ENCODE measurements around the gene CREM.
"Not testable (repeated sequence)": the region's sequence is repeated elsewhere in the genome, so short reads cannot be mapped to it uniquely, and the experiment has no call there.

Gene CREM

GRCh38 chr10:35208536-35208935, 81.9 kb downstream of the CREM start:
- DNase-seq (peak; percentile 10 to 15 (median 13)), ATAC-seq (replicated peaks) (peak; percentile 83)
- H3K36me3 Mint-ChIP-seq (ENCODE audit: insufficient read depth): peaks cover 14% of the 10 kb centered on the region
- H3K27ac Mint-ChIP-seq: peak overlapping the region; percentile 74 to 89
- no peaks in the 10 kb centered on the region for H3K27me3 Mint-ChIP-seq
- no peaks in the 10 kb centered on the region for H3K9me3 Mint-ChIP-seq
- peaks cover 6 to 10% of the 10 kb centered on the region in 2 donors for H3K4me1 Mint-ChIP-seq (ENCODE audit: low read depth in 2 of 2)
- H3K4me3 Mint-ChIP-seq: peak overlapping the region; percentile 54 to 62

GRCh38 chr10:35208949-35209613, 82.4 kb downstream of the CREM start:
- peaks cover 6 to 10% of the 10 kb centered on the region in 2 donors for H3K4me1 Mint-ChIP-seq (ENCODE audit: low read depth in 2 of 2)
- no peaks in the 10 kb centered on the region for H3K27me3 Mint-ChIP-seq
- ATAC-seq (replicated peaks): peak; percentile 20
- no peak for DNase-seq
- peaks cover 14% of the 10 kb centered on the region for H3K36me3 Mint-ChIP-seq (ENCODE audit: insufficient read depth)
- H3K27ac Mint-ChIP-seq: peak overlapping the region; percentile 74 to 89
- peak overlapping the region; percentile 54 to 62 for H3K4me3 Mint-ChIP-seq
- no peaks in the 10 kb centered on the region for H3K9me3 Mint-ChIP-seq

DNA sequence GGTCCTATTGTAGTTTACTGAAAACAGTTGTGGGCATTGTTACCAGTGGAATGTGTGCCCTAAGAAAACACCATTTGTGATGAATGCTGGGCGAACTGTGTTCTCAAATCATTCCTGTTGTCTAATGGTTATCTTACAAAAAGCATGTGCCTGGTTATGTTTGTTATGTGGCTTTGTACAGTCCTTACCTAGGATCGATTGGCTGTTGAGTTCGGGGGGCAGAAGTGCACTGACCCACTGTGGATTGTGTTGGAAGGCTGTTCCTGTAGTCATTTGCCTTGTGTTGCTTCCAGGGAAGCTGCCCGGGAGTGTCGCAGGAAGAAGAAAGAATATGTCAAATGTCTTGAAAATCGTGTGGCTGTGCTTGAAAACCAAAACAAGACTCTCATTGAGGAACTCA, 84.3 kb downstream of the CREM start:
- no peak overlapping the region for H3K4me3 Mint-ChIP-seq
- no peaks in the 10 kb centered on the region for H3K27me3 Mint-ChIP-seq

DNA sequence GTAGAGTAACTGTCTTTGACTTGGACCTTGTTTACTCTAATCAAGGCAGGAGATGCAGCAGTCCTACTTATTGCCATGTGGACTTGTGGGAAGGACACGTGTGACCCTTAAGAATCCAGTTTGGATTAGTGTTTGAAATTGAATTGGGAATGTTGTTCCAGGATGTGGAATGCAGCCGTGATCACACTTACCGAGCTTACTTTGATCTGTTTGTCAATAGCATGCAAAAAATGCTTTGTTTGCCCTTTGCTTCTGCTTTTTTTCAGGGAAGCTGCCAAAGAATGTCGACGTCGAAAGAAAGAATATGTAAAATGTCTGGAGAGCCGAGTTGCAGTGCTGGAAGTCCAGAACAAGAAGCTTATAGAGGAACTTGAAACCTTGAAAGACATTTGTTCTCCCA, 84.7 kb downstream of the CREM start:
- H3K4me1 Mint-ChIP-seq (ENCODE audit: low read depth in 2 of 2): peaks cover 9 to 10% of the 10 kb centered on the region in 2 donors
- peak overlapping the region in 1 of 2 donors; percentile 74 for H3K27ac Mint-ChIP-seq
- H3K9me3 Mint-ChIP-seq: no peaks in the 10 kb centered on the region
- no peak for DNase-seq
- H3K27me3 Mint-ChIP-seq: no peaks in the 10 kb centered on the region
- H3K4me3 Mint-ChIP-seq: no peak overlapping the region
- no peak for ATAC-seq (replicated peaks)
- peaks cover 10% of the 10 kb centered on the region for H3K36me3 Mint-ChIP-seq (ENCODE audit: insufficient read depth)

More for the DNA sequence above, 84.3 kb downstream of the CREM start:
- Mint-ChIP-seq H3K4me1 (ENCODE audit: low read depth in 2 of 2) (peaks cover 6 to 10% of the 10 kb centered on the region in 2 donors), H3K36me3 (ENCODE audit: insufficient read depth) (peaks cover 10% of the 10 kb centered on the region), H3K9me3 (no peaks in the 10 kb centered on the region), H3K27ac (peak overlapping the region in 1 of 2 donors; percentile 74)
- ATAC-seq (replicated peaks) (no peak), DNase-seq (no peak)

GRCh38 chr10:35212856-35213255, 86.2 kb downstream of the CREM start:
- no peak for DNase-seq
- H3K27ac Mint-ChIP-seq: no peak overlapping the region
- peaks cover 10 to 12% of the 10 kb centered on the region in 2 donors for H3K4me1 Mint-ChIP-seq (ENCODE audit: low read depth in 2 of 2)
- no peak for ATAC-seq (replicated peaks)
- peaks cover 7% of the 10 kb centered on the region for H3K36me3 Mint-ChIP-seq (ENCODE audit: insufficient read depth)
- no peaks in the 10 kb centered on the region for H3K27me3 Mint-ChIP-seq
- H3K9me3 Mint-ChIP-seq: no peaks in the 10 kb centered on the region
- no peak overlapping the region for H3K4me3 Mint-ChIP-seq

DNA sequence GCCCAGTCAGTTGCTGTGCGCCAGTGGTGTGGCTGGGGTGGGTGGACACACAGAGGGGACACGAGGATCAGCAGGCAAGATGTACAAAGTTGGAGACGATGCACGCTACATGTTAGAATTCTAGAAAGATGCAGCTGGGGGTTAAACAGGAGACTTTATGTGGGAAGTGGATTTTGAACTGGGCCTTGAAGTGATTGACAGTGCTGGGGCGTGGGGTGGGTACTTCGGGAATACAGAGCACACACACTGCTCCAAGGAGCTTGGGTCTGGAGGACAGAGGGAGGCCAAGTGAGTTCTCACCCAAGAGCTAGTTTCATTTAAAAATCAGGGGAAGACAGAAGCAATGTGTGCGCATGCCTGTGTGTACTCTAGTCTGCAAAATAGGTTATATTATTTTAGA, 87.1 kb downstream of the CREM start:
- DNase-seq (no peak), ATAC-seq (replicated peaks) (no peak)
- peaks cover 10% of the 10 kb centered on the region for H3K36me3 Mint-ChIP-seq (ENCODE audit: insufficient read depth)
- H3K9me3 Mint-ChIP-seq: no peaks in the 10 kb centered on the region
- H3K27ac Mint-ChIP-seq: peak overlapping the region; percentile 44 to 76
- H3K4me3 Mint-ChIP-seq: no peak overlapping the region
- H3K4me1 Mint-ChIP-seq (ENCODE audit: low read depth in 2 of 2): peaks cover 12 to 16% of the 10 kb centered on the region in 2 donors
- H3K27me3 Mint-ChIP-seq: peaks cover 6% of the 10 kb centered on the region in 2 donors

DNA sequence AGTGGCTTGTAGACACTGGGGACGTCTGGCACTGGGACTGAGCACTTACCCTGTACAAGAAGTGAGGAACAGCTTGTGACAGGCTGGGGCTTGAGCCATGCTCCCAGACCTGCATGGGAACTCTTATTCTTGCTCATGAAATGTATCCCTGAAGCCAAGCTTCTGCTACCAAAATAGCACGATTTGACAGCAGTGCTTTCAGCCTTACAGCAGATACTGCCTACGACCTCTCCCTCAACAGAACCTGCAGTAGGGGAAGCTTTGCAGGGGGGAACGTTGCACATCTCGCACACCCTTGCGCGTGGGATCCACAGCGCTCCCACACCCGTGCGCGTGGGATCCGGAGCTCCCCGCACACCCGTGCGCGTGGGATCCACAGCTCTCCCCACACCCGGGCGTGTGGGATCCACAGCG, 88.0 kb downstream of the CREM start:
- H3K4me3 Mint-ChIP-seq: no peak overlapping the region
- H3K36me3 Mint-ChIP-seq (ENCODE audit: insufficient read depth): peaks cover 15% of the 10 kb centered on the region
- peaks cover 7 to 9% of the 10 kb centered on the region in 2 donors for H3K27me3 Mint-ChIP-seq
- ATAC-seq (replicated peaks) (no peak), DNase-seq (no peak)
- H3K4me1 Mint-ChIP-seq (ENCODE audit: low read depth in 2 of 2): peaks cover 7 to 14% of the 10 kb centered on the region in 2 donors
- H3K9me3 Mint-ChIP-seq: no peaks in the 10 kb centered on the region
- no peak overlapping the region for H3K27ac Mint-ChIP-seq

GRCh38 chr10:35215107-35215506, 88.5 kb downstream of the CREM start:
- DNase-seq (no peak), ATAC-seq (replicated peaks) (no peak)
- Mint-ChIP-seq H3K4me3 (no peak overlapping the region), H3K4me1 (ENCODE audit: low read depth in 2 of 2) (peaks cover 7 to 14% of the 10 kb centered on the region in 2 donors), H3K27ac (no peak overlapping the region), H3K9me3 (no peaks in the 10 kb centered on the region), H3K36me3 (ENCODE audit: insufficient read depth) (peaks cover 15% of the 10 kb centered on the region), H3K27me3 (peaks cover 7 to 9% of the 10 kb centered on the region in 2 donors)

GRCh38 chr10:35216303-35216905, 89.8 kb downstream of the CREM start:
- Mint-ChIP-seq H3K4me1 (ENCODE audit: low read depth in 2 of 2) (peaks cover 7 to 14% of the 10 kb centered on the region in 2 donors), H3K27ac (peak overlapping the region; percentile 35 to 84), H3K9me3 (no peaks in the 10 kb centered on the region), H3K4me3 (peak overlapping the region in 1 of 2 donors; percentile 36), H3K36me3 (ENCODE audit: insufficient read depth) (peaks cover 11% of the 10 kb centered on the region), H3K27me3 (peaks cover 7 to 9% of the 10 kb centered on the region in 2 donors)
- no peak for DNase-seq
- peak; percentile 49 for ATAC-seq (replicated peaks)

GRCh38 chr10:35216956-35217355, 90.3 kb downstream of the CREM start:
- H3K27me3 Mint-ChIP-seq: not testable (repeated sequence)
- Mint-ChIP-seq H3K27ac (peak overlapping the region; percentile 35 to 84), H3K36me3 (ENCODE audit: insufficient read depth) (peaks cover 11% of the 10 kb centered on the region)

DNA sequence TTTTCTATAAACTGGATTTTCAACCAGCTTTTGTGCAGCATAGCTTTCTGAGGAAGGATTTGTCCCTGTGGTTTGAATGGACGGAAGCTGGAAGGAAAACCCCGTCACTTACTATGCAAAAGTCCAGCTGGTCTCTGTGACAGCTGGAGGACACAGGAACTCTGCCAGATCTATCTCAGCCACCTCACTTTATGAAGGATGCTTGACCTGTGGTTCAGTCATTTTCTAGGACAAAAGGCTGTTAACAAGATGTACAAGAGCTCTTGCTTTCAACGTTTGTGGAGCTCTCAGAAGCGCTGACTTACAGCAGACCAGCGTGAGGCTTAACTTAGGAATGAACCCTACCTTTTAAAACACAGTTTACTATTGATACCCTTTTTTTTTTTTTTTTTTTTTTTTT, 90.8 kb downstream of the CREM start:
- peaks cover 7 to 9% of the 10 kb centered on the region in 2 donors for H3K27me3 Mint-ChIP-seq
- H3K9me3 Mint-ChIP-seq: no peaks in the 10 kb centered on the region
- peak overlapping the region; percentile 35 to 87 for H3K27ac Mint-ChIP-seq
- ATAC-seq (replicated peaks) (no peak), DNase-seq (no peak)
- H3K4me3 Mint-ChIP-seq: no peak overlapping the region
- H3K4me1 Mint-ChIP-seq (ENCODE audit: low read depth in 2 of 2): peaks cover 7 to 14% of the 10 kb centered on the region in 2 donors
- H3K36me3 Mint-ChIP-seq (ENCODE audit: insufficient read depth): peaks cover 11% of the 10 kb centered on the region

More at GRCh38 chr10:35216956-35217355, 90.3 kb downstream of the CREM start:
- H3K4me3 Mint-ChIP-seq; ATAC-seq (replicated peaks); H3K9me3 Mint-ChIP-seq; DNase-seq: not testable (repeated sequence)
- peaks cover 7 to 14% of the 10 kb centered on the region in 2 donors for H3K4me1 Mint-ChIP-seq (ENCODE audit: low read depth in 2 of 2)

DNA sequence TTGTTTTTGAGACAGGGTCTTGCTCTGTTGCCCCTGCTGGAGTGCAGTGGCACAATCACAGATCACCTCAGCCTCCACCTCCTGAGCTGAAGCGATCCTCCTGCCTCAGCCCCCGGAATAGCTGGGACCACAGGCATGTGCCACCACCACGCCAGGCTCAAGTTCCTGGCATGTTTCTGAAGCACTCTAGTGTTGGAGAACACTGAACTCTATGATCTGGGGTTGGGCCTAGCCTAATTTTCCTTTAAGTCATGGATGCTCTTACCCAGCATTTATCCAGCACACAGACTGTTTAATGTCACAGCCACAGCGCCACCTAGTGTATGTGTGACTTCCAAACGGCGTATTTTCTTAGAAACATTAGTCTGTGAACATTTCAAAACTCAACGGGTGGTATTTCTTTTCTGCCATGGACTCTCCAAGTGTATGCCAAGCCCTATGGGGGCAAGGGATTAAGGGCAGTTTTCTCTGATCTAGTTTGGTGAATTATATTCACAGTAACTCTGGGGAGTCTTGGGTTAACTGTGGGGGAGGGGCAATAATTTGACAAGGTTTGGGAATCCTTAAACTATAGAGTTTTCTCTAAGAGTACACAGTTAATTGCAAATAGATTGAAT, 91.8 kb downstream of the CREM start:
- Mint-ChIP-seq H3K36me3 (ENCODE audit: insufficient read depth) (peaks cover 8% of the 10 kb centered on the region), H3K27me3 (peaks cover 7 to 9% of the 10 kb centered on the region in 2 donors), H3K9me3 (no peaks in the 10 kb centered on the region), H3K27ac (peak overlapping the region; percentile 77 to 87), H3K4me3 (peak overlapping the region in 1 of 2 donors; percentile 53), H3K4me1 (ENCODE audit: low read depth in 2 of 2) (peaks cover 7 to 14% of the 10 kb centered on the region in 2 donors)
- DNase-seq (peak; percentile 80 to 85 (median 81)), ATAC-seq (replicated peaks) (peak; percentile 91)

- DNase-seq: no peak
- ATAC-seq (replicated peaks): peak; percentile 10
- H3K36me3 Mint-ChIP-seq (ENCODE audit: insufficient read depth): peaks cover 8% of the 10 kb centered on the region
- no peaks in the 10 kb centered on the region for H3K9me3 Mint-ChIP-seq
- peak overlapping the region in 1 of 2 donors; percentile 11 for H3K27ac Mint-ChIP-seq
- peak overlapping the region in 1 of 2 donors; percentile 53 for H3K4me3 Mint-ChIP-seq
- H3K27me3 Mint-ChIP-seq: peaks cover 7 to 9% of the 10 kb centered on the region in 2 donors
- H3K4me1 Mint-ChIP-seq (ENCODE audit: low read depth in 2 of 2): peaks cover 7 to 14% of the 10 kb centered on the region in 2 donors
These were observed 92.6 kb downstream of the CREM start for GRCh38 chr10:35219292-35219691.

All from effector memory CD8-positive, alpha-beta T cell (primary cell).